GM18909 (cell line): Measurements from ENCODE around the gene DPEP3.
A peak's percentile ranks its signal among the peaks of the same experiment; 100 is the strongest.

Experiments used
- ATAC-seq: cut with Tn5 transposase; IDR thresholded peaks from one replicate; pipeline ENCODE4 v1.9.1; 2021; ENCODE audit warnings: mild to moderate bottlenecking; ENCODE audit not compliant: unreplicated experiment, poor library complexity

Gene DPEP3

GRCh38 chr16:67968400-67969253 lies 11.7 kb downstream of the DPEP3 start, which contains the start of gene SLC12A4:
TSS of gene SLC12A4 (minus strand) at chr16:67968637. CDS start at chr16:67968553, 84 bp downstream.
- ATAC-seq: peak; percentile 80

- peak; percentile 29 for ATAC-seq
Measured at GRCh38 chr16:67967958-67968399, 12.3 kb downstream of the DPEP3 start.

- ATAC-seq: peak; percentile 3
Measured at GRCh38 chr16:67967183-67967957, 12.9 kb downstream of the DPEP3 start.

GRCh38 chr16:67966549-67967182 lies 13.6 kb downstream of the DPEP3 start:
- ATAC-seq: no peak

GRCh38 chr16:67965668-67966548 lies 14.4 kb downstream of the DPEP3 start:
- ATAC-seq: no peak

GRCh38 chr16:67964477-67965131 lies 15.7 kb downstream of the DPEP3 start:
- ATAC-seq: no peak

- ATAC-seq: no peak
Measured at GRCh38 chr16:67963662-67964321, 16.5 kb downstream of the DPEP3 start.

- ATAC-seq: no peak
Measured at GRCh38 chr16:67963292-67963661, 17.0 kb downstream of the DPEP3 start.

GRCh38 chr16:67962135-67962534 lies 18.2 kb downstream of the DPEP3 start:
- ATAC-seq: no peak

- no peak for ATAC-seq
Measured at GRCh38 chr16:67961551-67961957, 18.7 kb downstream of the DPEP3 start.

- ATAC-seq: no peak
Measured at GRCh38 chr16:67959536-67960329, 20.6 kb downstream of the DPEP3 start.

GRCh38 chr16:67957622-67958021 lies 22.7 kb downstream of the DPEP3 start:
- ATAC-seq: no peak

GRCh38 chr16:67954421-67955196 lies 25.7 kb downstream of the DPEP3 start:
- no peak for ATAC-seq

GRCh38 chr16:67953641-67954375 lies 26.5 kb downstream of the DPEP3 start:
- no peak for ATAC-seq

GRCh38 chr16:67951485-67951884 lies 28.8 kb downstream of the DPEP3 start:
- ATAC-seq: no peak

GRCh38 chr16:67950335-67950843 lies 29.9 kb downstream of the DPEP3 start:
- no peak for ATAC-seq
